ENCODE data around the gene CCDC17. TPM values are rescaled to one million over a fixed set of nuclear protein-coding genes. Genes with fewer than 3 reads are reported as not detected.

Gene CCDC17
- total and polyA plus RNA-seq, 4 donors = 0.30 to 6.4 (median 0.73) TPM

- Histone ChIP-seq H3K9ac (ENCODE audit: low read depth in 1 of 2, low read length in 2 of 2) (peak overlapping the region; percentile 6 to 70), H3K4me3 (ENCODE audit: low read depth in 1 of 3, low read length in 3 of 3) (peak overlapping the region; percentile 74 to 88 (median 80)), H3K27ac (ENCODE audit: low read depth in 1 of 2, low read length in 2 of 2) (peak overlapping the region; percentile 71 to 93), H3K9me3 (ENCODE audit: control insufficient read depth in 4 of 4, low read length in 3 of 4) (no peaks in the 10 kb centered on the region), H3K36me3 (ENCODE audit: control insufficient read depth in 4 of 4, insufficient read depth in 3 of 4, low read depth in 1 of 4, low read length in 3 of 4) (no peaks in the 10 kb centered on the region), H3K27me3 (ENCODE audit: control insufficient read depth in 4 of 4, insufficient read depth in 4 of 4, low read length in 3 of 4) (no peaks in the 10 kb centered on the region), H3K4me1 (ENCODE audit: control insufficient read depth in 4 of 4, insufficient read depth in 4 of 4, low read length in 3 of 4) (peaks cover 9 to 23% (median 18%) of the 10 kb centered on the region in 4 donors)
- DNase-seq (ENCODE audit: low spot score) = peak; percentile 93
- under 1% methylated on average over 19 of the region's 19 CpGs for WGBS
- TF ChIP-seq FOXA1 (IDR thresholded peaks at IDR 0.05) = no peak
- TF ChIP-seq YY1 (IDR thresholded peaks at IDR 0.05) = no peak
- TF ChIP-seq TAF1 (conservative IDR thresholded peaks at IDR 0.05) = no peak
- no peak for TF ChIP-seq JUND (IDR thresholded peaks at IDR 0.05)
- TF ChIP-seq ATF3 (IDR thresholded peaks at IDR 0.05) = no peak
- TF ChIP-seq CTCF (IDR thresholded peaks at IDR 0.05; ENCODE audit: low read depth, low read length, missing input control) = no peak
- TF ChIP-seq SP1 (IDR thresholded peaks at IDR 0.05) = peak; percentile 65
- TF ChIP-seq RAD21 (IDR thresholded peaks at IDR 0.05) = peak in 1 of 2 donors; percentile 17
- no peak for TF ChIP-seq NR2F2 (IDR thresholded peaks at IDR 0.05)
- TF ChIP-seq HNF4G (IDR thresholded peaks at IDR 0.05) = no peak
- no peak for TF ChIP-seq GABPA (IDR thresholded peaks at IDR 0.05 in 1 of 2, conservative IDR thresholded peaks at IDR 0.05 in 1 of 2)
- no peak for TF ChIP-seq HNF4A (conservative IDR thresholded peaks at IDR 0.05)
- no peak for TF ChIP-seq FOXA2 (IDR thresholded peaks at IDR 0.05)
- TF ChIP-seq RXRA (IDR thresholded peaks at IDR 0.05) = no peak
- peak; percentile 88 for TF ChIP-seq ZBTB33 (IDR thresholded peaks at IDR 0.05)
- TF ChIP-seq REST (IDR thresholded peaks at IDR 0.05) = no peak
These were observed 40.6 kb downstream of the CCDC17 start for GRCh38 chr1:45583264-45583665.

GRCh38 chr1:45574105-45574626 is 49.7 kb downstream of the CCDC17 start:
- 94% methylated on average over 7 of the region's 7 CpGs for WGBS
- Histone ChIP-seq H3K36me3 (ENCODE audit: control insufficient read depth in 4 of 4, insufficient read depth in 3 of 4, low read depth in 1 of 4, low read length in 3 of 4) (peaks cover 3 to 17% (median 9%) of the 10 kb centered on the region in 4 donors), H3K4me1 (ENCODE audit: control insufficient read depth in 4 of 4, insufficient read depth in 4 of 4, low read length in 3 of 4) (no peaks in the 10 kb centered on the region), H3K27me3 (ENCODE audit: control insufficient read depth in 4 of 4, insufficient read depth in 4 of 4, low read length in 3 of 4) (no peaks in the 10 kb centered on the region), H3K4me3 (ENCODE audit: low read depth in 1 of 3, low read length in 3 of 3) (no peak overlapping the region), H3K27ac (ENCODE audit: low read depth in 1 of 2, low read length in 2 of 2) (no peak overlapping the region), H3K9ac (ENCODE audit: low read depth in 1 of 2, low read length in 2 of 2) (no peak overlapping the region), H3K9me3 (ENCODE audit: control insufficient read depth in 4 of 4, low read length in 3 of 4) (no peaks in the 10 kb centered on the region)
- DNase-seq (ENCODE audit: low spot score) = no peak
- TF ChIP-seq REST (IDR thresholded peaks at IDR 0.05) (no peak), ATF3 (IDR thresholded peaks at IDR 0.05) (no peak), FOXA2 (IDR thresholded peaks at IDR 0.05) (no peak), FOXA1 (IDR thresholded peaks at IDR 0.05) (no peak), TAF1 (conservative IDR thresholded peaks at IDR 0.05) (no peak), EGR1 (IDR thresholded peaks at IDR 0.05; ENCODE audit: low read depth in 2 of 2) (no peak), JUND (IDR thresholded peaks at IDR 0.05) (no peak), MAX (IDR thresholded peaks at IDR 0.05) (no peak), HNF4A (conservative IDR thresholded peaks at IDR 0.05) (no peak)

Data from liver (tissue), 9 donors.